Astrocyte (in vitro differentiated cells and primary cell): ENCODE data around the gene NAT14.

Experiments used
- EZH2 ChIP-seq: IDR thresholded peaks from 2 replicates; pipeline ENCODE4 v1.6.1; 2012; ENCODE audit warnings: mild to moderate bottlenecking, low read length, inconsistent platforms; ENCODE audit not compliant: insufficient read depth
- TF ChIP-seq, protein P1 (sequence below): IDR thresholded peaks from 2 replicates; pipeline ENCODE4 v1.5.1; 2011; ENCODE audit warnings: low read depth, mild to moderate bottlenecking, inconsistent platforms, low read length, moderate library complexity; ENCODE audit not compliant: insufficient read depth

DNA sequence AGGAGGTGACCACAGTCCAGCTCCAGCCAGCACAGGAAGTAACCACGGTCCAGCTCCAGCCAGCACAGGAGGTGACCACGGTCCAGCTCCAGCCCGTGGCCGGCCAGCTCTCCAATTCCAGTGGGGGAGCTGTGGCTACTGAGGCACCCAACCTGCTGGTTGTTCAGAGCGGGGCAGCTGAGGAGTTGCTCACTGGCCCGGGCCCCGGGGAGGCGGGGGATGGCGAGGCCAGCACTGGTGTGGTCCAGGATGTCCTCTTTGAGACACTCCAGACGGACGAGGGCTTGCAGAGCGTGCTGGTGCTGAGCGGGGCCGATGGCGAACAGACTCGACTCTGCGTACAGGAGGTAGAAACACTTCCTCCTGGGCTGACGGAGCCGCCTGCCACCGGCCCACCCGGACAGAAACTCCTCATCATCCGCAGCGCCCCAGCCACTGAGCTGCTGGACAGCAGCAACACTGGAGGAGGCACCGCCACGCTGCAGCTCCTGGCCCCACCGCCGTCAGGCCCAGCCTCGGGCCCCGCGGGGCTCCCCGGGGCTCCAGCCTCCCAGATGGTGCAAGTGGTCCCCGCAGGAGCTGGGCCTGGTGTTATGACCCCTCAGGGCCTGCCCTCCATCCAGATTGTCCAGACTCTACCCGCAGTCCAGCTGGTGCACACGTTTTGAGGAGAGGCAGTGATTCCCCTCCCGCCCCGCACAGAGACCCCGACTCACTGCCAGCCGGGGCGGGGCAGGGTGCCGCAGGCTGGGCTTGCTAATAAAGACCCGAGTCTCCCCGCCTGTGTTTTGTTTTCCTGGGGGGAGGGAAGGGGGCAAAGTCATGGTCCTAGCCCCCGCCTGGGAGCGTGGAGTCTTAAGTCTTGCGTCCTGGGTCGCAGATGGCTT lies 1.0 kb upstream of the NAT14 start:
- TF ChIP-seq, protein P1, sequence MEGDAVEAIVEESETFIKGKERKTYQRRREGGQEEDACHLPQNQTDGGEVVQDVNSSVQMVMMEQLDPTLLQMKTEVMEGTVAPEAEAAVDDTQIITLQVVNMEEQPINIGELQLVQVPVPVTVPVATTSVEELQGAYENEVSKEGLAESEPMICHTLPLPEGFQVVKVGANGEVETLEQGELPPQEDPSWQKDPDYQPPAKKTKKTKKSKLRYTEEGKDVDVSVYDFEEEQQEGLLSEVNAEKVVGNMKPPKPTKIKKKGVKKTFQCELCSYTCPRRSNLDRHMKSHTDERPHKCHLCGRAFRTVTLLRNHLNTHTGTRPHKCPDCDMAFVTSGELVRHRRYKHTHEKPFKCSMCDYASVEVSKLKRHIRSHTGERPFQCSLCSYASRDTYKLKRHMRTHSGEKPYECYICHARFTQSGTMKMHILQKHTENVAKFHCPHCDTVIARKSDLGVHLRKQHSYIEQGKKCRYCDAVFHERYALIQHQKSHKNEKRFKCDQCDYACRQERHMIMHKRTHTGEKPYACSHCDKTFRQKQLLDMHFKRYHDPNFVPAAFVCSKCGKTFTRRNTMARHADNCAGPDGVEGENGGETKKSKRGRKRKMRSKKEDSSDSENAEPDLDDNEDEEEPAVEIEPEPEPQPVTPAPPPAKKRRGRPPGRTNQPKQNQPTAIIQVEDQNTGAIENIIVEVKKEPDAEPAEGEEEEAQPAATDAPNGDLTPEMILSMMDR = no peak
- no peak for TF ChIP-seq EZH2
